NCI-H2227 (cell line): ENCODE results near the gene OTOGL.
A peak's percentile ranks its signal among the peaks of the same experiment; 100 is the strongest.
"Not testable (repeated sequence)": the region's sequence is repeated elsewhere in the genome, so short reads cannot be mapped to it uniquely, and the experiment has no call there.

Source experiments
- DNase-seq: peaks from one replicate; lab custom pipeline; 2025; ENCODE audit not compliant: unreplicated experiment; lab: John Stamatoyannopoulos, UW

The OTOGL gene

GRCh38 chr12:80120994-80121393, 21.7 kb downstream of the OTOGL start:
- no peak for DNase-seq

- DNase-seq: no peak
These were observed 22.3 kb downstream of the OTOGL start for GRCh38 chr12:80121661-80122060.

- DNase-seq: peak; percentile 43
These were observed 30.7 kb downstream of the OTOGL start for GRCh38 chr12:80129895-80130530.

- no peak for DNase-seq
These were observed 36.3 kb downstream of the OTOGL start for GRCh38 chr12:80135624-80136023.

- no peak for DNase-seq
These were observed 40.7 kb downstream of the OTOGL start for GRCh38 chr12:80140005-80140404.

- DNase-seq: no peak
These were observed 43.3 kb downstream of the OTOGL start for GRCh38 chr12:80142640-80143039.

GRCh38 chr12:80143537-80143936, 44.2 kb downstream of the OTOGL start:
- no peak for DNase-seq

GRCh38 chr12:80149547-80150313, 50.4 kb downstream of the OTOGL start:
- DNase-seq: not testable (repeated sequence)

GRCh38 chr12:80151131-80151530, 51.8 kb downstream of the OTOGL start:
- no peak for DNase-seq

- no peak for DNase-seq
These were observed 54.9 kb downstream of the OTOGL start for GRCh38 chr12:80154261-80154660.

- DNase-seq: no peak
These were observed 57.0 kb downstream of the OTOGL start for GRCh38 chr12:80156306-80156705.

GRCh38 chr12:80157645-80158044, 58.3 kb downstream of the OTOGL start:
- DNase-seq: no peak

- DNase-seq: no peak
These were observed 62.3 kb downstream of the OTOGL start for GRCh38 chr12:80161612-80162011.

- no peak for DNase-seq
These were observed 62.8 kb downstream of the OTOGL start for GRCh38 chr12:80162177-80162576.

GRCh38 chr12:80165746-80166145, 66.4 kb downstream of the OTOGL start:
- no peak for DNase-seq

- no peak for DNase-seq
These were observed 67.4 kb downstream of the OTOGL start for GRCh38 chr12:80166751-80167150.

- DNase-seq: no peak
These were observed 69.6 kb downstream of the OTOGL start for GRCh38 chr12:80168936-80169335.

GRCh38 chr12:80170915-80171314, 71.6 kb downstream of the OTOGL start:
- no peak for DNase-seq

- no peak for DNase-seq
These were observed 73.9 kb downstream of the OTOGL start for GRCh38 chr12:80173083-80173864.

GRCh38 chr12:80175307-80175930, 76.1 kb downstream of the OTOGL start:
- DNase-seq: no peak

- no peak for DNase-seq
These were observed 77.4 kb downstream of the OTOGL start for GRCh38 chr12:80176706-80177105.
